ENCODE measurements around the gene SFXN3.

SFXN3 gene

GRCh38 chr10:101031128-101031795, at the start of gene SFXN3, which contains the start of gene PDZD7:
Gene SFXN3, plus strand, starts transcription at chr10:101031234. Its CDS starts 3,461 bp downstream, at chr10:101034695.
Gene PDZD7, minus strand, starts transcription at chr10:101031129. Its CDS starts 910 bp downstream, at chr10:101030219.
- DNase-seq (ENCODE audit: low read depth) = peak; percentile 58

- DNase-seq (ENCODE audit: low read depth) = no peak
Observed at GRCh38 chr10:100982916-100983830, 47.9 kb upstream of the SFXN3 start.

GRCh38 chr10:100983868-100984671, 47.0 kb upstream of the SFXN3 start:
- no peak for DNase-seq (ENCODE audit: low read depth)

- no peak for DNase-seq (ENCODE audit: low read depth)
Observed at GRCh38 chr10:100984672-100985177, 46.3 kb upstream of the SFXN3 start.

GRCh38 chr10:100985336-100985735, 45.7 kb upstream of the SFXN3 start:
- DNase-seq (ENCODE audit: low read depth) = no peak

GRCh38 chr10:100986623-100986951, 44.4 kb upstream of the SFXN3 start:
- no peak for DNase-seq (ENCODE audit: low read depth)

GRCh38 chr10:100986952-100987684, 43.9 kb upstream of the SFXN3 start, which contains the start of the genes MRPL43 and TWNK:
Gene MRPL43, minus strand, starts transcription at chr10:100987497. Its CDS starts 54 bp downstream, at chr10:100987443.
Gene TWNK, plus strand, starts transcription at chr10:100987543. Its CDS starts 668 bp downstream, at chr10:100988211.
- DNase-seq (ENCODE audit: low read depth) = no peak

GRCh38 chr10:100987685-100988049, 43.4 kb upstream of the SFXN3 start:
- no peak for DNase-seq (ENCODE audit: low read depth)

GRCh38 chr10:100988166-100988565, 42.9 kb upstream of the SFXN3 start:
- no peak for DNase-seq (ENCODE audit: low read depth)

- no peak for DNase-seq (ENCODE audit: low read depth)
Observed at GRCh38 chr10:100989088-100989487, 41.9 kb upstream of the SFXN3 start.

- DNase-seq (ENCODE audit: low read depth) = no peak
Observed at GRCh38 chr10:100993986-100994708, 36.9 kb upstream of the SFXN3 start.

- DNase-seq (ENCODE audit: low read depth) = no peak
Observed at GRCh38 chr10:100995181-100995580, 35.9 kb upstream of the SFXN3 start.

- DNase-seq (ENCODE audit: low read depth) = no peak
Observed at GRCh38 chr10:100996678-100997359, 34.2 kb upstream of the SFXN3 start.

- no peak for DNase-seq (ENCODE audit: low read depth)
Observed at GRCh38 chr10:100997360-100998182, 33.5 kb upstream of the SFXN3 start.

GRCh38 chr10:100998183-100998990, 32.6 kb upstream of the SFXN3 start:
- DNase-seq (ENCODE audit: low read depth) = no peak

- no peak for DNase-seq (ENCODE audit: low read depth)
Observed at GRCh38 chr10:100998991-100999741, 31.9 kb upstream of the SFXN3 start.

GRCh38 chr10:100999742-101000126, 31.3 kb upstream of the SFXN3 start, which contains the start of gene LZTS2:
Gene LZTS2, plus strand, starts transcription at chr10:100999808. Its CDS starts 2,731 bp downstream, at chr10:101002539.
- DNase-seq (ENCODE audit: low read depth) = no peak

Measured in HS-5 (cell line).